BLaER1 (cell line): ENCODE results near the gene EFNA3.
"Not testable (repeated sequence)": the region's sequence is repeated elsewhere in the genome, so short reads cannot be mapped to it uniquely, and the experiment has no call there.

Experiments used
- H3K27ac ChIP-seq: shearing (Covaris generic); formaldehyde crosslinking; 2 replicates; pipeline ENCODE4 v1.8.1; 2022
- H3K27me3 ChIP-seq: shearing (Covaris generic); formaldehyde crosslinking; 2 replicates; pipeline ENCODE4 v1.8.1; 2022
- H3K36me3 ChIP-seq: shearing (Covaris generic); formaldehyde crosslinking; 2 replicates; pipeline ENCODE4 v1.8.1; 2022
- H3K4me1 ChIP-seq: shearing (Covaris generic); formaldehyde crosslinking; 2 replicates; pipeline ENCODE4 v1.8.1; 2022
- H3K4me2 ChIP-seq: shearing (Covaris generic); formaldehyde crosslinking; 2 replicates; pipeline ENCODE4 v1.8.1; 2022
- H3K4me3 ChIP-seq: shearing (Covaris generic); formaldehyde crosslinking; 2 replicates; pipeline ENCODE4 v1.8.1; 2022
- H3K9ac ChIP-seq: shearing (Covaris generic); formaldehyde crosslinking; 2 replicates; pipeline ENCODE4 v1.8.1; 2022
- H3K9me3 ChIP-seq: shearing (Covaris generic); formaldehyde crosslinking; 2 replicates; pipeline ENCODE4 v1.8.1; 2022
- H4K20me1 ChIP-seq: shearing (Covaris generic); formaldehyde crosslinking; 2 replicates; pipeline ENCODE4 v1.8.1; 2022
- Cebpa-rat ChIP-seq: shearing (Covaris generic); IDR thresholded peaks from 2 replicates; pipeline ENCODE4 v1.8.1; 2022

The EFNA3 gene

GRCh38 chr1:155108296-155108695 is 29.7 kb downstream of the EFNA3 start:
- TF ChIP-seq Cebpa-rat = no peak
- peaks cover 55% of the 10 kb centered on the region for H3K4me1 ChIP-seq

GRCh38 chr1:155110381-155110780 is 31.7 kb downstream of the EFNA3 start:
- Histone ChIP-seq H3K9me3 (no peaks in the 10 kb centered on the region), H3K4me1 (peaks cover 60% of the 10 kb centered on the region), H3K36me3 (no peaks in the 10 kb centered on the region), H3K9ac (no peak overlapping the region), H3K27ac (no peak overlapping the region), H3K27me3 (no peaks in the 10 kb centered on the region), H4K20me1 (no peaks in the 10 kb centered on the region), H3K4me3 (no peak overlapping the region), H3K4me2 (0 out of 2 replicates have a peak overlapping the region, but pooled peaks have one; percentile 19)
- TF ChIP-seq Cebpa-rat = no peak

More at GRCh38 chr1:155108296-155108695, 29.7 kb downstream of the EFNA3 start:
- H3K4me2 ChIP-seq = peak overlapping the region; percentile 42
- H3K9ac ChIP-seq = no peak overlapping the region
- no peaks in the 10 kb centered on the region for H3K36me3 ChIP-seq
- H3K27me3 ChIP-seq = no peaks in the 10 kb centered on the region
- no peak overlapping the region for H3K27ac ChIP-seq
- H3K4me3 ChIP-seq = no peak overlapping the region
- H4K20me1 ChIP-seq = no peaks in the 10 kb centered on the region
- no peaks in the 10 kb centered on the region for H3K9me3 ChIP-seq

GRCh38 chr1:155110826-155111225 is 32.2 kb downstream of the EFNA3 start:
- no peaks in the 10 kb centered on the region for H3K9me3 ChIP-seq
- 0 out of 2 replicates have a peak overlapping the region, but pooled peaks have one; percentile 19 for H3K4me2 ChIP-seq
- H4K20me1 ChIP-seq = no peaks in the 10 kb centered on the region
- no peak overlapping the region for H3K9ac ChIP-seq
- H3K4me1 ChIP-seq = peaks cover 60% of the 10 kb centered on the region
- no peak overlapping the region for H3K4me3 ChIP-seq
- TF ChIP-seq Cebpa-rat = no peak
- no peaks in the 10 kb centered on the region for H3K36me3 ChIP-seq
- no peak overlapping the region for H3K27ac ChIP-seq
- H3K27me3 ChIP-seq = no peaks in the 10 kb centered on the region

- Histone ChIP-seq H3K9me3 (no peaks in the 10 kb centered on the region), H3K4me2 (peak overlapping the region; percentile 73), H3K27ac (peak overlapping the region; percentile 1; the same call in 1 of the 2 replicates), H3K36me3 (no peaks in the 10 kb centered on the region), H3K4me1 (peaks cover 49% of the 10 kb centered on the region), H3K27me3 (no peaks in the 10 kb centered on the region), H3K4me3 (no peak overlapping the region), H3K9ac (no peak overlapping the region), H4K20me1 (no peaks in the 10 kb centered on the region)
- TF ChIP-seq Cebpa-rat = no peak
Observed at GRCh38 chr1:155113450-155113980, 34.9 kb downstream of the EFNA3 start.

- Histone ChIP-seq H3K9me3 (no peaks in the 10 kb centered on the region), H3K27me3 (no peaks in the 10 kb centered on the region), H3K4me1 (peaks cover 40% of the 10 kb centered on the region), H3K4me3 (no peak overlapping the region), H3K4me2 (no peak overlapping the region), H4K20me1 (no peaks in the 10 kb centered on the region), H3K27ac (no peak overlapping the region), H3K9ac (no peak overlapping the region), H3K36me3 (no peaks in the 10 kb centered on the region)
- no peak for TF ChIP-seq Cebpa-rat
Observed at GRCh38 chr1:155116113-155116764, 37.6 kb downstream of the EFNA3 start.

GRCh38 chr1:155117610-155118009 is 39.0 kb downstream of the EFNA3 start:
- no peak overlapping the region for H3K9ac ChIP-seq
- H3K9me3 ChIP-seq = no peaks in the 10 kb centered on the region
- H3K36me3 ChIP-seq = no peaks in the 10 kb centered on the region
- no peaks in the 10 kb centered on the region for H4K20me1 ChIP-seq
- peak overlapping the region; percentile 58 for H3K4me2 ChIP-seq
- TF ChIP-seq Cebpa-rat = no peak
- no peak overlapping the region for H3K4me3 ChIP-seq
- no peaks in the 10 kb centered on the region for H3K27me3 ChIP-seq
- no peak overlapping the region for H3K27ac ChIP-seq
- H3K4me1 ChIP-seq = peaks cover 30% of the 10 kb centered on the region

- not testable (repeated sequence) for H3K9me3 ChIP-seq, H4K20me1 ChIP-seq, H3K9ac ChIP-seq, H3K27me3 ChIP-seq, H3K4me3 ChIP-seq, H3K36me3 ChIP-seq, H3K27ac ChIP-seq
- Histone ChIP-seq H3K4me2 (peak overlapping the region; percentile 58), H3K4me1 (peaks cover 25% of the 10 kb centered on the region)
Observed at GRCh38 chr1:155118090-155118489, 39.5 kb downstream of the EFNA3 start.

GRCh38 chr1:155120253-155120652 is 41.6 kb downstream of the EFNA3 start:
- Histone ChIP-seq H3K4me1 (peaks cover 12% of the 10 kb centered on the region), H3K4me3 (no peak overlapping the region), H3K9ac (no peak overlapping the region), H4K20me1 (no peaks in the 10 kb centered on the region), H3K36me3 (no peaks in the 10 kb centered on the region), H3K27ac (no peak overlapping the region), H3K27me3 (peaks cover 3% of the 10 kb centered on the region; the same call in 1 of the 2 replicates), H3K4me2 (no peak overlapping the region), H3K9me3 (no peaks in the 10 kb centered on the region)
- TF ChIP-seq Cebpa-rat = no peak

- H3K27ac ChIP-seq = no peak overlapping the region
- H3K27me3 ChIP-seq = peaks cover 13% of the 10 kb centered on the region
- H3K36me3 ChIP-seq = no peaks in the 10 kb centered on the region
- no peaks in the 10 kb centered on the region for H4K20me1 ChIP-seq
- H3K4me1 ChIP-seq = peaks cover 13% of the 10 kb centered on the region
- no peaks in the 10 kb centered on the region for H3K9me3 ChIP-seq
- no peak for TF ChIP-seq Cebpa-rat
- no peak overlapping the region for H3K4me2 ChIP-seq
- H3K4me3 ChIP-seq = no peak overlapping the region
- H3K9ac ChIP-seq = no peak overlapping the region
Observed at GRCh38 chr1:155121249-155121648, 42.6 kb downstream of the EFNA3 start.

- H3K4me1 ChIP-seq = peaks cover 24% of the 10 kb centered on the region
- H3K4me3 ChIP-seq = no peak overlapping the region
- H3K27ac ChIP-seq = no peak overlapping the region
- H3K9ac ChIP-seq = no peak overlapping the region
- H3K27me3 ChIP-seq = peaks cover 24% of the 10 kb centered on the region
- no peaks in the 10 kb centered on the region for H3K9me3 ChIP-seq
- no peak overlapping the region for H3K4me2 ChIP-seq
- TF ChIP-seq Cebpa-rat = no peak
- no peaks in the 10 kb centered on the region for H4K20me1 ChIP-seq
- no peaks in the 10 kb centered on the region for H3K36me3 ChIP-seq
Observed at GRCh38 chr1:155122308-155122707, 43.7 kb downstream of the EFNA3 start.
